GM12878 (cell line): Measurements from ENCODE around the gene MDM4. TPM values are rescaled to one million over a fixed set of nuclear protein-coding genes. Genes with fewer than 3 reads are reported as not detected.

ENCODE experiments used
- ATAC-seq: fragments of 200-7000 bp; cut with Tn5 transposase; 3 replicates; pipeline ENCODE4 v1.9.1; 2020; ENCODE audit warnings: mild to moderate bottlenecking, moderate library complexity
- BruUV-seq: library from RNA; stranded (reverse); fragments of 400-500 nt; replicated peaks from 2 replicates; lab custom pipeline; 2021; lab: Mats Ljungman, UMichigan
- CTCF ChIA-PET: fragments of 300-600 bp; sonication (Branson Sonifier 250); formaldehyde crosslinking; extraction: SDS; loops from one replicate; lab custom pipeline; 2021; ENCODE audit warnings: inconsistent platforms; lab: Yijun Ruan, JAX
- POLR2A ChIA-PET: fragments of 350-600 bp; formaldehyde crosslinking; extraction: SDS; loops from one replicate; lab custom pipeline; 2021; ENCODE audit warnings: inconsistent platforms; lab: Charles Lee
- RAD21 ChIA-PET: fragments of 300-600 bp; sonication (Branson Sonifier 250); formaldehyde crosslinking; loops from one replicate; lab custom pipeline; 2023; ENCODE audit warnings: antibody characterized with exemption; ENCODE audit not compliant: unreplicated experiment; lab: Charles Lee
- SMC1A ChIA-PET: fragments of 300-600 bp; sonication (Branson Sonifier 250); formaldehyde crosslinking; loops from one replicate; lab custom pipeline; 2023; ENCODE audit not compliant: unreplicated experiment, uncharacterized antibody; lab: Charles Lee
- DNase-seq: peaks from one replicate; pipeline ENCODE4 v3.0.0-alpha.2; 2011; ENCODE audit warnings: low read depth, low spot score
- FAIRE-seq: peaks from 3 replicates; lab custom pipeline; 2011; peaks lifted over from hg19 to GRCh38; lab: Jason Lieb, UNC
- H2AFZ ChIP-seq: 2 replicates; pipeline ENCODE4 v1.6.0; 2011; ENCODE audit warnings: low read depth, low read length, control low read depth; ENCODE audit not compliant: control insufficient read depth
- H3K27ac ChIP-seq: 2 replicates; pipeline ENCODE4 v1.5.1; 2011; ENCODE audit warnings: control low read depth; ENCODE audit not compliant: control insufficient read depth, insufficient read depth
- H3K27me3 ChIP-seq, 2 experiments: replicated peaks in 1 of 2; 2 replicates each; pipeline versions ENCODE4 v1.6.0 to v1.6.1; 2011; ENCODE audit warnings: low read length in 1 of 2; ENCODE audit not compliant: control insufficient read depth in 2 of 2, insufficient read depth in 2 of 2
- H3K36me3 ChIP-seq, 2 experiments: 2 replicates each; pipeline ENCODE4 v1.5.1; 2011; ENCODE audit warnings: low read length in 1 of 2; ENCODE audit not compliant: control insufficient read depth in 2 of 2, insufficient read depth in 2 of 2
- H3K4me1 ChIP-seq: 2 replicates; pipeline ENCODE4 v1.6.1; 2011; ENCODE audit warnings: mild to moderate bottlenecking, low read length, moderate library complexity, mixed read lengths; ENCODE audit not compliant: control insufficient read depth, insufficient read depth
- H3K4me2 ChIP-seq: 2 replicates; pipeline ENCODE4 v1.6.0; 2011; ENCODE audit warnings: control low read depth; ENCODE audit not compliant: control insufficient read depth, insufficient read depth
- H3K4me3 ChIP-seq: fragments of 200-600 bp; sonication (generic); 2 replicates; pipeline ENCODE4 v1.5.1; 2016
- H3K79me2 ChIP-seq: 2 replicates; pipeline ENCODE4 v1.6.0; 2011; ENCODE audit warnings: low read length; ENCODE audit not compliant: control insufficient read depth, insufficient read depth
- H3K9ac ChIP-seq: 2 replicates; pipeline ENCODE4 v1.8.0; 2011; ENCODE audit warnings: low read length, control low read depth, mixed read lengths; ENCODE audit not compliant: control insufficient read depth, insufficient read depth
- H3K9me3 ChIP-seq: replicated peaks from 3 replicates; pipeline ENCODE4 v1.5.1; 2011; ENCODE audit warnings: mild to moderate bottlenecking, low read length; ENCODE audit not compliant: control insufficient read depth, insufficient read depth
- H4K20me1 ChIP-seq: 2 replicates; pipeline ENCODE4 v1.6.0; 2011; ENCODE audit not compliant: control insufficient read depth, insufficient read depth
- DPF2 ChIP-seq: fragments of 450-650 bp; IDR thresholded peaks from 2 replicates; pipeline ENCODE4 v1.6.1; 2017; ENCODE audit warnings: mild to moderate bottlenecking
- IRF3 ChIP-seq: fragments of 450-650 bp; IDR thresholded peaks from 2 replicates; pipeline ENCODE4 v1.6.1; 2014; ENCODE audit warnings: mild to moderate bottlenecking
- KAT2A ChIP-seq: conservative IDR thresholded peaks from 2 replicates; pipeline ENCODE4 v1.6.1; 2011; ENCODE audit warnings: low read depth, low read length; ENCODE audit not compliant: control insufficient read depth
- MEF2B ChIP-seq: fragments of 450-650 bp; IDR thresholded peaks from 2 replicates; pipeline ENCODE4 v1.6.1; 2018; ENCODE audit warnings: mild to moderate bottlenecking, moderate library complexity; ENCODE audit not compliant: partially characterized antibody, poor library complexity, severe bottlenecking
- NR2C2 ChIP-seq: IDR thresholded peaks from 2 replicates; pipeline ENCODE4 v1.6.1; 2011; ENCODE audit warnings: borderline replicate concordance, low read depth; ENCODE audit not compliant: control insufficient read depth, insufficient read length
- STAT1 ChIP-seq: fragments of 450-650 bp; conservative IDR thresholded peaks from 2 replicates; pipeline ENCODE4 v1.6.1; 2014; ENCODE audit warnings: antibody characterized with exemption, mild to moderate bottlenecking
- ZNF207 ChIP-seq: fragments of 450-650 bp; IDR thresholded peaks from 2 replicates; pipeline ENCODE4 v1.6.1; 2014; ENCODE audit warnings: antibody characterized with exemption, mild to moderate bottlenecking, borderline replicate concordance
- WGBS: methylation state at CpG from one replicate; pipeline ENCODE4 v1.1.6; 2016; ENCODE audit warnings: low lambda C conversion rate; ENCODE audit not compliant: insufficient replicate concordance, insufficient coverage; ENCODE audit errors: missing lambda C conversion rate; 5-methylcytosine and 5-hydroxymethylcytosine counted together
- in situ Hi-C: fragments of 300-500 bp; cut with MboI; formaldehyde crosslinking; loops from 9 replicates; pipeline ENCODE4 v1.14.3; 2018; ENCODE audit warnings: mixed read lengths
- intact Hi-C: fragments of 100-400 bp; cut with micrococcal nuclease; formaldehyde crosslinking; loops from one replicate; pipeline ENCODE4 v1.14.2; 2022; ENCODE audit not compliant: unreplicated experiment
- polyA plus RNA-seq, 11 experiments: library from polyadenylated mRNA; depleted of rRNA in 4 of 11; unstranded in 6 of 11; stranded (reverse) in 5 of 11; fragments of >200 nt; fragmentation: Nextera tagmentation in 4 of 11; fragmentation: Illumina TruSeq in 1 of 11; extraction: Ambion mirVana in 4 of 11; extraction: Trizol in 1 of 11; gene quantifications; 1 replicate in 1 of 11; 2 replicates in 10 of 11; pipeline versions ENCODE4 v1.2.1 to v1.2.3, GENCODE V29; 2011 to 2016; ENCODE audit warnings: inconsistent platforms in 2 of 11, missing spikeins in 2 of 11, low read depth in 1 of 11
- total RNA-seq, 4 experiments: library from RNA; depleted of rRNA in 3 of 4; stranded (reverse); fragments of >200 nt in 3 of 4; fragmentation: Illumina TruSeq in 1 of 4; extraction: Trizol in 1 of 4; gene quantifications; 2 replicates each; pipeline versions ENCODE4 v1.2.1 to v1.2.3, GENCODE V29; 2013 to 2021
- TF ChIP-seq, protein P1 (sequence below): fragments of 450-650 bp; conservative IDR thresholded peaks from 2 replicates; pipeline ENCODE4 v1.6.1; 2017; ENCODE audit warnings: mild to moderate bottlenecking, moderate library complexity

The MDM4 gene
- total and polyA plus RNA-seq, 10 of the 15 experiments (the other 5 are each of a cell fraction or from before 2014, with no cell fraction given): 2.5 to 74.4 (median 22.7) TPM

GRCh38 chr1:204587621-204588020, 71.4 kb downstream of the MDM4 start:
- H3K9me3 ChIP-seq: no peaks in the 10 kb centered on the region
- ATAC-seq (no peak), FAIRE-seq (no peak), DNase-seq (no peak)
- H4K20me1 ChIP-seq: no peaks in the 10 kb centered on the region
- in situ Hi-C loops: no loop called here
- ChIA-PET CTCF (interaction anchor here (0.7 to 1.4 kb wide), 3 partner anchors 22 to 219 kb away, joined by 3 to 5 read pairs (median 4); no protein-coding TSS in a partner anchor), RAD21 (no interaction called here), SMC1A (no interaction called here), POLR2A (interaction anchor here (0.6 kb wide), 1 partner anchor 231 kb away, joined by 3 read pairs; no protein-coding TSS in a partner anchor)
- no peaks in the 10 kb centered on the region for H3K4me1 ChIP-seq
- WGBS: 58% methylated on average over 6 of the region's 6 CpGs
- H3K27ac ChIP-seq: no peak overlapping the region
- no peak overlapping the region for H2AFZ ChIP-seq
- H3K4me2 ChIP-seq: no peak overlapping the region
- no peaks in the 10 kb centered on the region for H3K79me2 ChIP-seq
- TF ChIP-seq MEF2B (no peak), ZNF207 (no peak), DPF2 (no peak), KAT2A (no peak), IRF3 (no peak), STAT1 (no peak), NR2C2 (no peak)
- TF ChIP-seq, protein P1, sequence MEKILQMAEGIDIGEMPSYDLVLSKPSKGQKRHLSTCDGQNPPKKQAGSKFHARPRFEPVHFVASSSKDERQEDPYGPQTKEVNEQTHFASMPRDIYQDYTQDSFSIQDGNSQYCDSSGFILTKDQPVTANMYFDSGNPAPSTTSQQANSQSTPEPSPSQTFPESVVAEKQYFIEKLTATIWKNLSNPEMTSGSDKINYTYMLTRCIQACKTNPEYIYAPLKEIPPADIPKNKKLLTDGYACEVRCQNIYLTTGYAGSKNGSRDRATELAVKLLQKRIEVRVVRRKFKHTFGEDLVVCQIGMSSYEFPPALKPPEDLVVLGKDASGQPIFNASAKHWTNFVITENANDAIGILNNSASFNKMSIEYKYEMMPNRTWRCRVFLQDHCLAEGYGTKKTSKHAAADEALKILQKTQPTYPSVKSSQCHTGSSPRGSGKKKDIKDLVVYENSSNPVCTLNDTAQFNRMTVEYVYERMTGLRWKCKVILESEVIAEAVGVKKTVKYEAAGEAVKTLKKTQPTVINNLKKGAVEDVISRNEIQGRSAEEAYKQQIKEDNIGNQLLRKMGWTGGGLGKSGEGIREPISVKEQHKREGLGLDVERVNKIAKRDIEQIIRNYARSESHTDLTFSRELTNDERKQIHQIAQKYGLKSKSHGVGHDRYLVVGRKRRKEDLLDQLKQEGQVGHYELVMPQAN: no peak
- BruUV-seq: no TSS peak
- H3K36me3 ChIP-seq: no peaks in the 10 kb centered on the region
- H3K4me3 ChIP-seq: no peak overlapping the region
- H3K27me3 ChIP-seq: no peaks in the 10 kb centered on the region
- intact Hi-C loops: no loop called here
- H3K9ac ChIP-seq: no peak overlapping the region
